HG02759 (cell line): ENCODE results near the gene OR2AP1.
"Not testable (repeated sequence)": the region's sequence is repeated elsewhere in the genome, so short reads cannot be mapped to it uniquely, and the experiment has no call there.

ENCODE experiments used
- ATAC-seq: cut with Tn5 transposase; IDR thresholded peaks from one replicate; pipeline ENCODE4 v1.9.1; 2021; ENCODE audit warnings: mild to moderate bottlenecking, moderate library complexity; ENCODE audit not compliant: unreplicated experiment

OR2AP1 gene

GRCh38 chr12:55572168-55572567 lies at the start of gene OR2AP1:
OR2AP1 (plus strand) TSS chr12:55572468; CDS start chr12:55574415, 1,947 bp downstream.
- no peak for ATAC-seq

GRCh38 chr12:55548235-55548634 lies 24.0 kb upstream of the OR2AP1 start:
- not testable (repeated sequence) for ATAC-seq

- no peak for ATAC-seq
These were observed 23.5 kb upstream of the OR2AP1 start for GRCh38 chr12:55548756-55549155.

- no peak for ATAC-seq
These were observed 23.0 kb upstream of the OR2AP1 start, which contains the start of gene OR6C4 for GRCh38 chr12:55549302-55549701. OR6C4 (plus strand) TSS chr12:55549602; CDS start chr12:55551227, 1,625 bp downstream.

- no peak for ATAC-seq
These were observed 18.0 kb upstream of the OR2AP1 start for GRCh38 chr12:55554296-55554695.

GRCh38 chr12:55570060-55570459 lies 2.2 kb upstream of the OR2AP1 start:
- ATAC-seq: not testable (repeated sequence)

GRCh38 chr12:55570689-55571088 lies 1.6 kb upstream of the OR2AP1 start:
- not testable (repeated sequence) for ATAC-seq

GRCh38 chr12:55582066-55582465 lies 9.8 kb downstream of the OR2AP1 start:
- no peak for ATAC-seq

GRCh38 chr12:55585817-55586216 lies 13.5 kb downstream of the OR2AP1 start:
- no peak for ATAC-seq

- ATAC-seq: not testable (repeated sequence)
These were observed 17.9 kb downstream of the OR2AP1 start for GRCh38 chr12:55590152-55590551.

- no peak for ATAC-seq
These were observed 35.7 kb downstream of the OR2AP1 start for GRCh38 chr12:55607821-55608594.

- no peak for ATAC-seq
These were observed 38.3 kb downstream of the OR2AP1 start for GRCh38 chr12:55610598-55610997.

- ATAC-seq: no peak
These were observed 40.4 kb downstream of the OR2AP1 start for GRCh38 chr12:55612646-55613045.

- no peak for ATAC-seq
These were observed 42.5 kb downstream of the OR2AP1 start for GRCh38 chr12:55614764-55615163.

- ATAC-seq: peak; percentile 77
These were observed 47.3 kb downstream of the OR2AP1 start for GRCh38 chr12:55619354-55620138.

- ATAC-seq: peak; percentile 63
These were observed 51.8 kb downstream of the OR2AP1 start for GRCh38 chr12:55624056-55624455.
